K562 (cell line): ENCODE measurements around the gene PTGIS. TPM values are rescaled to one million over a fixed set of nuclear protein-coding genes. Genes with fewer than 3 reads are reported as not detected.
A peak's percentile ranks its signal among the peaks of the same experiment; 100 is the strongest.

Experiments used
- CHD2 ChIP-seq: IDR thresholded peaks from 2 replicates; pipeline ENCODE4 v1.6.1; 2011; ENCODE audit warnings: low read depth, low read length
- CREB3 ChIP-seq: fragments of 450-650 bp; conservative IDR thresholded peaks from 2 replicates; pipeline ENCODE4 v1.6.1; 2016; ENCODE audit warnings: missing genetic modification characterization, low read depth, mild to moderate bottlenecking, missing compliant biosample characterization, moderate library complexity
- CREBBP ChIP-seq: IDR thresholded peaks from one replicate; pipeline ENCODE4 v1.6.1; 2012; ENCODE audit warnings: low read depth, mild to moderate bottlenecking, control low read depth, inconsistent platforms, low read length
- ERF ChIP-seq: fragments of 450-650 bp; formaldehyde crosslinking; IDR thresholded peaks from 2 replicates; pipeline ENCODE4 v1.4.0; 2020; ENCODE audit warnings: mild to moderate bottlenecking, mixed read lengths
- HNRNPL ChIP-seq: fragments of 200-400 bp; formaldehyde crosslinking; IDR thresholded peaks from 2 replicates; pipeline ENCODE4 v1.6.1; 2017; ENCODE audit warnings: low read depth, mild to moderate bottlenecking, low read length
- NCOA6 ChIP-seq: fragments of 450-650 bp; IDR thresholded peaks from 2 replicates; pipeline ENCODE4 v1.6.1; 2017; ENCODE audit warnings: mild to moderate bottlenecking
- SIX5 ChIP-seq, 2 experiments: IDR thresholded peaks; 2 replicates each; pipeline ENCODE4 v1.6.1; 2011; ENCODE audit warnings: low read length in 2 of 2, borderline replicate concordance in 1 of 2, low read depth in 1 of 2, mild to moderate bottlenecking in 1 of 2, moderate library complexity in 1 of 2; ENCODE audit not compliant: insufficient read depth in 1 of 2
- ZBTB12 ChIP-seq: fragments of 250-450 bp; sonication (Bioruptor Pico); IDR thresholded peaks from 2 replicates; pipeline ENCODE4 v1.4.0; 2020
- ZNF436 ChIP-seq: fragments of 250-450, 450-650 bp; sonication (Bioruptor Pico); formaldehyde crosslinking; IDR thresholded peaks from 2 replicates; pipeline ENCODE4 v1.7.0; 2020; ENCODE audit warnings: mild to moderate bottlenecking
- polyA plus RNA-seq, 8 experiments: library from polyadenylated mRNA; depleted of rRNA in 4 of 8; stranded (reverse) in 5 of 8; unstranded in 3 of 8; fragments of >200 nt; fragmentation: Nextera tagmentation in 2 of 8; fragmentation: Illumina TruSeq in 1 of 8; extraction: Ambion mirVana in 2 of 8; extraction: Trizol in 1 of 8; gene quantifications; 2 replicates each; pipeline versions ENCODE4 v1.2.1 to v1.2.3, GENCODE V29; 2011 to 2014; ENCODE audit warnings: inconsistent platforms in 1 of 8, missing spikeins in 1 of 8
- total RNA-seq, 7 experiments: library from RNA; depleted of rRNA in 6 of 7; stranded (reverse); fragments of >200 nt in 6 of 7; fragmentation: Illumina TruSeq in 2 of 7; extraction: Trizol in 2 of 7; gene quantifications; 2 replicates each; pipeline versions ENCODE4 v1.2.1 to v1.2.3, GENCODE V29; 2011 to 2021; ENCODE audit warnings: low replicate concordance in 1 of 7
- TF ChIP-seq, protein P1 (sequence below): sonication (generic); formaldehyde crosslinking; IDR thresholded peaks from 2 replicates; pipeline ENCODE4 v1.8.1; 2023; ENCODE audit warnings: mild to moderate bottlenecking, missing genetic modification reagents
- TF ChIP-seq, protein P2 (sequence below): sonication (generic); formaldehyde crosslinking; IDR thresholded peaks from 2 replicates; pipeline ENCODE4 v1.8.1; 2023; ENCODE audit warnings: mild to moderate bottlenecking, missing genetic modification reagents
- TF ChIP-seq, protein P3 (sequence below): fragments of 200-800 bp; sonication (Bioruptor generic); IDR thresholded peaks from 2 replicates; pipeline ENCODE4 v1.6.1; 2016; ENCODE audit warnings: missing genetic modification characterization, missing compliant biosample characterization
- TF ChIP-seq, protein P4 (sequence below): fragments of 450-650 bp; IDR thresholded peaks from 2 replicates; pipeline ENCODE4 v1.6.1; 2016

PTGIS gene
- total and polyA plus RNA-seq, 9 of the 15 experiments (the other 6 are each of a cell fraction or from before 2014, with no cell fraction given), result not detected

DNA sequence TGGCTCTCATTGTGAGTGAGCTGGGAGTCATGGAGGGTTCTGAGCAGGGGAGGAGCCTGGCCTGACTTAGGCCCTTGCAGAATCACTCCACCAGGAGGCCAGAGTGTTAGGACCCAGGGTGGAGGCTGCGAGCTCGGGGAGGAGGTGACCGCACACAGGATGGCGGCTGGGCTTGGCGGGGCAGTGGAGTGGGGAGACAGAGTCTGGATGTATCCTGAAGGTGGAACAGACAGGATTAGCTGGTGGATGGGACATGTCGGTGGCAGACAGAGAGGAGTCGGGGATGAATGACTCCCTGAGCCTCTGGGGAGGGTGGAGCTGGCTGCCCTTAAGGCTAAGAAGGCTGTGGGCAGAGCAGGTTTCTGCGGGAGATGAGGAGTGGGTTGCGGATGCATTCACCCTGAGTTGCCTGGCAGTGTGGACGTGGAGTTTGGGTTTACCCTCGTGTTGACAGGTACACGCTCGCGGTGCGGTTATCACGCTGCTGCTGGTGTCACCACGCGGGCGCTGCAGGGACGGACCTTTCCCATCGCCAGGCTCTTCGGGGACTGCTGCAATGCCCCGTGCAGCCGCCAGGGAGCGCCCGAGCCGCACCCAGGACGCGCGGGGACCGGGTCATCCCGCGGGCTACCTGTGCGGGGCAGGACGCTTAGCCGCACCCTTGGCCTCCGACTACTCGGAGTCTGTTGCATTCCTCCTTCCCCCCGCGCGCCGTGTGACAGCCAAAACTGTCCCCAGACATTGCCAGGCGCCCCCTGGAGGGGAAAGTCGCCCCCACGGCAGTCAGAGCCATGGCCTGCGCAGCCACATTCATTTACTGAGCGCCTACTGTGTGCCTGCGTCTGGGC is 43.0 kb upstream of the PTGIS start (continued):
- TF ChIP-seq, protein P1, sequence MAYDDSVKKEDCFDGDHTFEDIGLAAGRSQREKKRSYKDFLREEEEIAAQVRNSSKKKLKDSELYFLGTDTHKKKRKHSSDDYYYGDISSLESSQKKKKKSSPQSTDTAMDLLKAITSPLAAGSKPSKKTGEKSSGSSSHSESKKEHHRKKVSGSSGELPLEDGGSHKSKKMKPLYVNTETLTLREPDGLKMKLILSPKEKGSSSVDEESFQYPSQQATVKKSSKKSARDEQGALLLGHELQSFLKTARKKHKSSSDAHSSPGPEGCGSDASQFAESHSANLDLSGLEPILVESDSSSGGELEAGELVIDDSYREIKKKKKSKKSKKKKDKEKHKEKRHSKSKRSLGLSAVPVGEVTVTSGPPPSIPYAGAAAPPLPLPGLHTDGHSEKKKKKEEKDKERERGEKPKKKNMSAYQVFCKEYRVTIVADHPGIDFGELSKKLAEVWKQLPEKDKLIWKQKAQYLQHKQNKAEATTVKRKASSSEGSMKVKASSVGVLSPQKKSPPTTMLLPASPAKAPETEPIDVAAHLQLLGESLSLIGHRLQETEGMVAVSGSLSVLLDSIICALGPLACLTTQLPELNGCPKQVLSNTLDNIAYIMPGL (CRISPR knock-in tag), result no peak; the same call in 1 of the 2 replicates
- TF ChIP-seq NCOA6 (no peak), SIX5 (IDR thresholded peaks at IDR 0.05; ENCODE audit: borderline replicate concordance in 1 of 2, insufficient read depth in 1 of 2, low read depth in 1 of 2, low read length in 2 of 2) (no peak), ZNF436 (CRISPR knock-in tag) (no peak), CREBBP (no peak), ERF (CRISPR knock-in tag) (no peak), HNRNPL (no peak), ZBTB12 (no peak), CREB3 (tag) (no peak), CHD2 (no peak)
- TF ChIP-seq, protein P2, sequence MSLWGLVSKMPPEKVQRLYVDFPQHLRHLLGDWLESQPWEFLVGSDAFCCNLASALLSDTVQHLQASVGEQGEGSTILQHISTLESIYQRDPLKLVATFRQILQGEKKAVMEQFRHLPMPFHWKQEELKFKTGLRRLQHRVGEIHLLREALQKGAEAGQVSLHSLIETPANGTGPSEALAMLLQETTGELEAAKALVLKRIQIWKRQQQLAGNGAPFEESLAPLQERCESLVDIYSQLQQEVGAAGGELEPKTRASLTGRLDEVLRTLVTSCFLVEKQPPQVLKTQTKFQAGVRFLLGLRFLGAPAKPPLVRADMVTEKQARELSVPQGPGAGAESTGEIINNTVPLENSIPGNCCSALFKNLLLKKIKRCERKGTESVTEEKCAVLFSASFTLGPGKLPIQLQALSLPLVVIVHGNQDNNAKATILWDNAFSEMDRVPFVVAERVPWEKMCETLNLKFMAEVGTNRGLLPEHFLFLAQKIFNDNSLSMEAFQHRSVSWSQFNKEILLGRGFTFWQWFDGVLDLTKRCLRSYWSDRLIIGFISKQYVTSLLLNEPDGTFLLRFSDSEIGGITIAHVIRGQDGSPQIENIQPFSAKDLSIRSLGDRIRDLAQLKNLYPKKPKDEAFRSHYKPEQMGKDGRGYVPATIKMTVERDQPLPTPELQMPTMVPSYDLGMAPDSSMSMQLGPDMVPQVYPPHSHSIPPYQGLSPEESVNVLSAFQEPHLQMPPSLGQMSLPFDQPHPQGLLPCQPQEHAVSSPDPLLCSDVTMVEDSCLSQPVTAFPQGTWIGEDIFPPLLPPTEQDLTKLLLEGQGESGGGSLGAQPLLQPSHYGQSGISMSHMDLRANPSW (CRISPR knock-in tag), result no peak
- TF ChIP-seq, protein P3, sequence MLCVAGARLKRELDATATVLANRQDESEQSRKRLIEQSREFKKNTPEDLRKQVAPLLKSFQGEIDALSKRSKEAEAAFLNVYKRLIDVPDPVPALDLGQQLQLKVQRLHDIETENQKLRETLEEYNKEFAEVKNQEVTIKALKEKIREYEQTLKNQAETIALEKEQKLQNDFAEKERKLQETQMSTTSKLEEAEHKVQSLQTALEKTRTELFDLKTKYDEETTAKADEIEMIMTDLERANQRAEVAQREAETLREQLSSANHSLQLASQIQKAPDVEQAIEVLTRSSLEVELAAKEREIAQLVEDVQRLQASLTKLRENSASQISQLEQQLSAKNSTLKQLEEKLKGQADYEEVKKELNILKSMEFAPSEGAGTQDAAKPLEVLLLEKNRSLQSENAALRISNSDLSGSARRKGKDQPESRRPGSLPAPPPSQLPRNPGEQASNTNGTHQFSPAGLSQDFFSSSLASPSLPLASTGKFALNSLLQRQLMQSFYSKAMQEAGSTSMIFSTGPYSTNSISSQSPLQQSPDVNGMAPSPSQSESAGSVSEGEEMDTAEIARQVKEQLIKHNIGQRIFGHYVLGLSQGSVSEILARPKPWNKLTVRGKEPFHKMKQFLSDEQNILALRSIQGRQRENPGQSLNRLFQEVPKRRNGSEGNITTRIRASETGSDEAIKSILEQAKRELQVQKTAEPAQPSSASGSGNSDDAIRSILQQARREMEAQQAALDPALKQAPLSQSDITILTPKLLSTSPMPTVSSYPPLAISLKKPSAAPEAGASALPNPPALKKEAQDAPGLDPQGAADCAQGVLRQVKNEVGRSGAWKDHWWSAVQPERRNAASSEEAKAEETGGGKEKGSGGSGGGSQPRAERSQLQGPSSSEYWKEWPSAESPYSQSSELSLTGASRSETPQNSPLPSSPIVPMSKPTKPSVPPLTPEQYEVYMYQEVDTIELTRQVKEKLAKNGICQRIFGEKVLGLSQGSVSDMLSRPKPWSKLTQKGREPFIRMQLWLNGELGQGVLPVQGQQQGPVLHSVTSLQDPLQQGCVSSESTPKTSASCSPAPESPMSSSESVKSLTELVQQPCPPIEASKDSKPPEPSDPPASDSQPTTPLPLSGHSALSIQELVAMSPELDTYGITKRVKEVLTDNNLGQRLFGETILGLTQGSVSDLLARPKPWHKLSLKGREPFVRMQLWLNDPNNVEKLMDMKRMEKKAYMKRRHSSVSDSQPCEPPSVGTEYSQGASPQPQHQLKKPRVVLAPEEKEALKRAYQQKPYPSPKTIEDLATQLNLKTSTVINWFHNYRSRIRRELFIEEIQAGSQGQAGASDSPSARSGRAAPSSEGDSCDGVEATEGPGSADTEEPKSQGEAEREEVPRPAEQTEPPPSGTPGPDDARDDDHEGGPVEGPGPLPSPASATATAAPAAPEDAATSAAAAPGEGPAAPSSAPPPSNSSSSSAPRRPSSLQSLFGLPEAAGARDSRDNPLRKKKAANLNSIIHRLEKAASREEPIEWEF (CRISPR knock-in tag), result no peak
- TF ChIP-seq, protein P4, sequence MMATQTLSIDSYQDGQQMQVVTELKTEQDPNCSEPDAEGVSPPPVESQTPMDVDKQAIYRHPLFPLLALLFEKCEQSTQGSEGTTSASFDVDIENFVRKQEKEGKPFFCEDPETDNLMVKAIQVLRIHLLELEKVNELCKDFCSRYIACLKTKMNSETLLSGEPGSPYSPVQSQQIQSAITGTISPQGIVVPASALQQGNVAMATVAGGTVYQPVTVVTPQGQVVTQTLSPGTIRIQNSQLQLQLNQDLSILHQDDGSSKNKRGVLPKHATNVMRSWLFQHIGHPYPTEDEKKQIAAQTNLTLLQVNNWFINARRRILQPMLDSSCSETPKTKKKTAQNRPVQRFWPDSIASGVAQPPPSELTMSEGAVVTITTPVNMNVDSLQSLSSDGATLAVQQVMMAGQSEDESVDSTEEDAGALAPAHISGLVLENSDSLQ, result 0 out of 2 replicates have a peak, but pooled peaks have one; percentile 4
